K562 (cell line): ENCODE results near the gene HNF1B. TPM values are rescaled to one million over a fixed set of nuclear protein-coding genes. Genes with fewer than 3 reads are reported as not detected.
A peak's percentile ranks its signal among the peaks of the same experiment; 100 is the strongest.

ENCODE experiments used
- ATAC-seq: fragments of 200-7000 bp; cut with Tn5 transposase; 3 replicates; pipeline ENCODE4 v1.9.1; 2020; ENCODE audit warnings: moderate library complexity
- BruUV-seq: library from RNA; stranded (reverse); fragments of 400-500 nt; replicated peaks from 2 replicates; lab custom pipeline; 2021; lab: Mats Ljungman, UMichigan
- CTCF ChIA-PET: fragments of 300-600 bp; formaldehyde crosslinking; extraction: SDS; loops from one replicate; lab custom pipeline; 2021; ENCODE audit warnings: low intra/inter-chr PET ratio; lab: Yijun Ruan, JAX
- POLR2A ChIA-PET: fragments of 300-600, 350-650 bp; sonication (Branson Sonifier 250); formaldehyde crosslinking; extraction: SDS; loops from one replicate; lab custom pipeline; 2021; ENCODE audit warnings: antibody characterized with exemption, inconsistent platforms; lab: Yijun Ruan, JAX
- DNase-seq, 4 experiments: peaks; one replicate each; pipeline versions ENCODE4 v3.0.0 to v3.0.0-alpha.2; 2011 to 2018; ENCODE audit warnings: low spot score in 3 of 4, mixed read lengths in 3 of 4; ENCODE audit errors: extremely low read depth in 1 of 4
- FAIRE-seq: peaks from 2 replicates; lab custom pipeline; 2011; peaks lifted over from hg19 to GRCh38; lab: Jason Lieb, UNC
- H2AFZ ChIP-seq: 2 replicates; pipeline ENCODE4 v1.6.0; 2011; ENCODE audit warnings: low read depth, low read length, control low read depth, inconsistent platforms
- H3K27ac ChIP-seq: fragments of 200-600 bp; 3 replicates; pipeline ENCODE4 v1.8.0; 2011; ENCODE audit warnings: low read depth, mild to moderate bottlenecking, control low read depth, inconsistent platforms, low read length, moderate library complexity, mixed read lengths; ENCODE audit errors: extremely low read depth
- H3K27me3 ChIP-seq, 2 experiments: fragments of 300-600 bp in 1 of 2; 2 replicates in 1 of 2; 3 replicates in 1 of 2; pipeline versions ENCODE4 v1.6.0 to v1.8.0; 2011; ENCODE audit warnings: inconsistent platforms in 2 of 2, low read length in 2 of 2, mild to moderate bottlenecking in 1 of 2, mixed read lengths in 1 of 2, moderate library complexity in 1 of 2; ENCODE audit not compliant: control insufficient read depth in 2 of 2, insufficient read depth in 2 of 2
- H3K36me3 ChIP-seq: fragments of 300-600 bp; 3 replicates; pipeline ENCODE4 v1.8.0; 2011; ENCODE audit warnings: mild to moderate bottlenecking, low read length, inconsistent platforms; ENCODE audit not compliant: control insufficient read depth, insufficient read depth
- H3K4me1 ChIP-seq, 2 experiments: fragments of 200-600 bp in 1 of 2; replicated peaks in 1 of 2; 2 replicates in 1 of 2; 3 replicates in 1 of 2; pipeline versions ENCODE4 v1.5.1 to v1.8.0; 2011; ENCODE audit warnings: inconsistent platforms in 2 of 2, low read length in 2 of 2, mild to moderate bottlenecking in 1 of 2, mixed read lengths in 1 of 2, moderate library complexity in 1 of 2; ENCODE audit not compliant: control insufficient read depth in 2 of 2, insufficient read depth in 2 of 2
- H3K4me2 ChIP-seq: 2 replicates; pipeline ENCODE4 v1.6.1; 2011; ENCODE audit warnings: low read length, control low read depth, inconsistent platforms, mixed read lengths; ENCODE audit not compliant: insufficient read depth
- H3K4me3 ChIP-seq: fragments of 200-600 bp; sonication (generic), shearing (Covaris generic); 2 replicates; pipeline ENCODE4 v1.5.1; 2016; ENCODE audit warnings: control low read depth, inconsistent platforms
- H3K79me2 ChIP-seq: fragments of 200-600 bp; 3 replicates; pipeline ENCODE4 v1.8.0; 2011; ENCODE audit warnings: low read length, inconsistent platforms; ENCODE audit not compliant: control insufficient read depth, insufficient read depth
- H3K9ac ChIP-seq, 2 experiments: 2 replicates each; pipeline versions ENCODE4 v1.6.0 to v1.6.1; 2011; ENCODE audit warnings: low read depth in 2 of 2, low read length in 2 of 2, control low read depth in 1 of 2, inconsistent platforms in 1 of 2, mild to moderate bottlenecking in 1 of 2, mixed read lengths in 1 of 2; ENCODE audit not compliant: insufficient read depth in 1 of 2
- H3K9me1 ChIP-seq: one replicate; pipeline ENCODE4 v1.6.0; 2011; ENCODE audit warnings: inconsistent platforms, mild to moderate bottlenecking, low read length, moderate library complexity; ENCODE audit not compliant: control insufficient read depth, insufficient read depth
- H3K9me3 ChIP-seq: replicated peaks from 2 replicates; pipeline ENCODE4 v1.5.1; 2011; ENCODE audit warnings: low read depth, low read length, inconsistent platforms; ENCODE audit not compliant: control insufficient read depth, insufficient read depth
- H4K20me1 ChIP-seq: replicated peaks from 2 replicates; pipeline ENCODE4 v1.6.1; 2011; ENCODE audit warnings: low read length, inconsistent platforms, mixed read lengths; ENCODE audit not compliant: control insufficient read depth, insufficient read depth
- GTF2A2 ChIP-seq: IDR thresholded peaks from 2 replicates; pipeline ENCODE4 v1.6.1; 2016; ENCODE audit warnings: mild to moderate bottlenecking, missing genetic modification characterization, missing compliant biosample characterization
- HDAC6 ChIP-seq: IDR thresholded peaks from 2 replicates; pipeline ENCODE4 v1.6.1; 2012; ENCODE audit warnings: low read depth, mild to moderate bottlenecking, control low read depth, inconsistent platforms, low read length, moderate library complexity
- MTA3 ChIP-seq: fragments of 450-650 bp; formaldehyde crosslinking; IDR thresholded peaks from 2 replicates; pipeline ENCODE4 v1.6.1; 2017; ENCODE audit warnings: mild to moderate bottlenecking, borderline replicate concordance
- POLR2AphosphoS5 ChIP-seq: IDR thresholded peaks from 2 replicates; pipeline ENCODE4 v1.6.1; 2011; ENCODE audit warnings: mild to moderate bottlenecking, low read depth, low read length, moderate library complexity; ENCODE audit not compliant: control insufficient read depth, insufficient read depth
- TARDBP ChIP-seq: fragments of 450-650 bp; IDR thresholded peaks from 2 replicates; pipeline ENCODE4 v1.6.1; 2016
- ZNF263 ChIP-seq: sonication (generic); formaldehyde crosslinking; IDR thresholded peaks from 2 replicates; pipeline ENCODE4 v1.8.0; 2022; ENCODE audit warnings: mild to moderate bottlenecking, missing genetic modification reagents, borderline replicate concordance
- ZNF311 ChIP-seq: fragments of 250-450 bp; sonication (Bioruptor Pico); IDR thresholded peaks from 2 replicates; pipeline ENCODE4 v1.4.0; 2020; ENCODE audit warnings: mild to moderate bottlenecking, moderate library complexity
- WGBS: fragments of 100-300 bp; shearing (Covaris generic); methylation state at CpG from one replicate; pipeline ENCODE4 v1.1.6; 2016; ENCODE audit warnings: low coverage, mixed read lengths; ENCODE audit not compliant: insufficient coverage; ENCODE audit errors: missing lambda C conversion rate; 5-methylcytosine and 5-hydroxymethylcytosine counted together
- in situ Hi-C: fragments of 300-500 bp; cut with MboI; formaldehyde crosslinking; loops from 4 replicates; pipeline ENCODE4 v1.15.0; 2018; ENCODE audit warnings: inconsistent platforms, mixed read lengths
- intact Hi-C: fragments of 100-400 bp; cut with micrococcal nuclease; formaldehyde crosslinking; loops from 2 replicates; pipeline ENCODE4 v1.14.2; 2022
- polyA plus RNA-seq, 8 experiments: library from polyadenylated mRNA; depleted of rRNA in 4 of 8; stranded (reverse) in 5 of 8; unstranded in 3 of 8; fragments of >200 nt; fragmentation: Nextera tagmentation in 2 of 8; fragmentation: Illumina TruSeq in 1 of 8; extraction: Ambion mirVana in 2 of 8; extraction: Trizol in 1 of 8; gene quantifications; 2 replicates each; pipeline versions ENCODE4 v1.2.1 to v1.2.3, GENCODE V29; 2011 to 2014; ENCODE audit warnings: inconsistent platforms in 1 of 8, missing spikeins in 1 of 8
- total RNA-seq, 7 experiments: library from RNA; depleted of rRNA in 6 of 7; stranded (reverse); fragments of >200 nt in 6 of 7; fragmentation: Illumina TruSeq in 2 of 7; extraction: Trizol in 2 of 7; gene quantifications; 2 replicates each; pipeline versions ENCODE4 v1.2.1 to v1.2.3, GENCODE V29; 2011 to 2021; ENCODE audit warnings: low replicate concordance in 1 of 7

The HNF1B gene
- total and polyA plus RNA-seq, 9 of the 15 experiments (the other 6 are each of a cell fraction or from before 2014, with no cell fraction given), result not detected

GRCh38 chr17:37725021-37725595 lies 19.8 kb downstream of the HNF1B start (continued):
- TF ChIP-seq POLR2AphosphoS5, result no peak
- TF ChIP-seq GTF2A2 (tag), result no peak
- TF ChIP-seq, all 486 proteins: peak for 0

GRCh38 chr17:37720989-37721388 lies 23.9 kb downstream of the HNF1B start:
- no peak for TF ChIP-seq MTA3
- TF ChIP-seq, all 486 proteins: peak for 0
- intact Hi-C loops, result no loop called here
- in situ Hi-C loops, result no loop called here
- Histone ChIP-seq H3K79me2 (no peaks in the 10 kb centered on the region), H3K27ac (no peak overlapping the region), H3K4me2 (no peak overlapping the region), H3K27me3 (peaks cover 19 to 56% of the 10 kb centered on the region in 2 experiments), H2AFZ (no peak overlapping the region), H3K4me3 (no peak overlapping the region), H3K9me3 (no peaks in the 10 kb centered on the region), H3K9ac (no peak overlapping the region), H3K36me3 (no peaks in the 10 kb centered on the region), H4K20me1 (no peaks in the 10 kb centered on the region), H3K4me1 (no peaks in the 10 kb centered on the region), H3K9me1 (no peaks in the 10 kb centered on the region)
- FAIRE-seq, result no peak
- POLR2A ChIA-PET, result interaction anchor here (1.6 kb wide), 1 partner anchor 13 kb away, joined by 6 read pairs; no protein-coding TSS in a partner anchor
- CTCF ChIA-PET, result no interaction called here
- no peak for ATAC-seq
- no TSS peak for BruUV-seq
- WGBS, result 3% methylated on average over 4 of the region's 4 CpGs
- DNase-seq, result no peak

GRCh38 chr17:37719866-37720265 lies 25.0 kb downstream of the HNF1B start:
- POLR2A ChIA-PET, result no interaction called here
- Histone ChIP-seq H3K9ac (no peak overlapping the region), H3K4me3 (no peak overlapping the region), H3K4me2 (no peak overlapping the region), H3K79me2 (no peaks in the 10 kb centered on the region), H2AFZ (no peak overlapping the region), H3K4me1 (no peaks in the 10 kb centered on the region)
- intact Hi-C loops, result no loop called here
- ATAC-seq, result no peak
- CTCF ChIA-PET, result no interaction called here
- TF ChIP-seq HDAC6 (no peak), ZNF311 (no peak), TARDBP (no peak), ZNF263 (CRISPR knock-in tag) (peak; percentile 61; the same call in 1 of the 2 replicates)
- TF ChIP-seq, all 486 proteins: peak for 1
- Histone ChIP-seq H3K9me1 (no peaks in the 10 kb centered on the region), H3K36me3 (no peaks in the 10 kb centered on the region), H3K27me3 (peaks cover 20 to 51% of the 10 kb centered on the region in 2 experiments), H3K27ac (no peak overlapping the region), H3K9me3 (no peaks in the 10 kb centered on the region), H4K20me1 (no peaks in the 10 kb centered on the region)
- DNase-seq (no peak), FAIRE-seq (no peak)
- BruUV-seq, result no TSS peak
- in situ Hi-C loops, result no loop called here
- WGBS, result 0% methylated on average over 4 of the region's 4 CpGs
